OCI-LY1 (cell line): ENCODE results near the gene RTP5.

ENCODE experiments used
- CTCF ChIP-seq: fragments of 200-600 bp; sonication (generic), shearing (Covaris generic); IDR thresholded peaks from 2 replicates; pipeline ENCODE4 v1.5.1; 2017; ENCODE audit warnings: mild to moderate bottlenecking, antibody characterized with exemption, low read length, moderate library complexity, mixed read lengths
- EZH2 ChIP-seq: fragments of 200-600 bp; sonication (generic), shearing (Covaris generic); IDR thresholded peaks from 2 replicates; pipeline ENCODE4 v1.8.0; 2017; ENCODE audit warnings: borderline replicate concordance, mixed run types, mild to moderate bottlenecking, antibody characterized with exemption, low read length, moderate library complexity, mixed read lengths

GRCh38 chr2:241874277-241874925, 4.9 kb downstream of the RTP5 start:
- TF ChIP-seq CTCF (no peak), EZH2 (no peak)
